Fibroblast of skin of right biceps (primary cell): ENCODE data around the gene SLC6A2.

Source experiments
- DNase-seq: peaks from one replicate; pipeline ENCODE4 v3.0.0-alpha.2; 2013

SLC6A2 gene

DNA sequence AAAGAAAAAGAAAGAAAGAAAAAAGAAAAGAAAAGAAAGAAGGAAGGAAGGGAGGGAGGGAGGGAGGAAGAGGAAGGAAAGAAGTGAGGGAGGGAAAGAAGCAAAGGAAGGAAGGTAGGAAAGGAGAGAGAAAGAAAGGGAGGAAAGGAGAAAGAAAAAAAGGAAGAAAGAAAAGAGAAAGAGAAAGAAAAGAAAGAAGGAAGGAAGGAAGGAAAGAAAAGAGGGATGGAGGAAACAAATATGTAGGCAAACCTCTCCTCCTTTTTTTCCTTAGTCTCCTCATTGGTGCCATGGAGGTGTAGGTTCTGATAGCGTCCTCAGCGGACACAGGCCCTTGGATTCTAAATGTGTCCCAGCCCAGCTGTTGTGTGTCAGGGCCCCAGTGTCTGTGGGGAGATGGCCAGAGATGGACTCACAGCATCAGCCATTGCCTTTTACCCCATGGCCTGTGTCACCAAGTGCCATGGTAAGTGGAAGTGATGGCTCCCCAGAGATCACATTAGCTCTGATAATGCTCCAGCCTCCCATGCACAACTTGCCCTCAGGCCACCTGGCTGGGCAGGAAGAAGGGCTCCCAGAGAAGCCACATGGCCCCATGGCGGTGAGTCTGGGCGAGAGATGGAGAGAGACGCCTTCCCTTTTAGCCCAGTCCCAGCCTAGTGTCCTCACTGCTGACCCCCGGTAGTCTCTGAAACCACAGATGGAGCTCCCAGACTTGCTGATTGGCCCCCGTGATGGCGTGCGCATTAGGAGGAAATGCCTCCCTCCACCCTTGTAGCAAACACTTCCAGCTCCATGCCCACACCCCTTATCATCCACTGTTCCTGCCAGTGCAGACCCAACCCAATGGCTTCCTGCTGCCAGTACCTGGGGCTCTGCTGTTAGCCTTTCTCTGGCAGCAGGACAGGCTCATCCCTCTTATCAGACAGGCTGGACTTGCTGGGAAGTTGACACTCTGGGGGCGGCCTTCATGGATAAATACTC is 3.7 kb upstream of the SLC6A2 start:
- no peak for DNase-seq

DNA sequence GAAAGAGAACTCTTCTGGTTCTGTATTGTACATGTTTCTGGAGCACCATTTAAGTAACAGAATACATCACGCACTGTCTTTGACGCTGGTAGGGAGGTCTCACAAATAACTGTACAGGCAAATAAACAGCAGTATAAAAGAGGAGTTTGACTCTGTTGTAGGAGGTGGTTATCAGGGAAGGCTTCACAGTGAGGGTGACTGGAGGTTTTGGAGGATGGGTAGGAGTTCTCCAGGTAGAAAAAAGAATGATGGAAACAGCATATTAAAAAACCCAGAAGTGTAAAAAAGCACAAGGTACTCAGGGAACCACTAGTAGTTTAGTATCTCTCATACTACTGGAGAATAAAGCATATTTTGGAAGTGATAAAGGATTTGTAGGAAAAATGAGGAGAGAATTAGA is 2.7 kb upstream of the SLC6A2 start:
- DNase-seq = no peak

DNA sequence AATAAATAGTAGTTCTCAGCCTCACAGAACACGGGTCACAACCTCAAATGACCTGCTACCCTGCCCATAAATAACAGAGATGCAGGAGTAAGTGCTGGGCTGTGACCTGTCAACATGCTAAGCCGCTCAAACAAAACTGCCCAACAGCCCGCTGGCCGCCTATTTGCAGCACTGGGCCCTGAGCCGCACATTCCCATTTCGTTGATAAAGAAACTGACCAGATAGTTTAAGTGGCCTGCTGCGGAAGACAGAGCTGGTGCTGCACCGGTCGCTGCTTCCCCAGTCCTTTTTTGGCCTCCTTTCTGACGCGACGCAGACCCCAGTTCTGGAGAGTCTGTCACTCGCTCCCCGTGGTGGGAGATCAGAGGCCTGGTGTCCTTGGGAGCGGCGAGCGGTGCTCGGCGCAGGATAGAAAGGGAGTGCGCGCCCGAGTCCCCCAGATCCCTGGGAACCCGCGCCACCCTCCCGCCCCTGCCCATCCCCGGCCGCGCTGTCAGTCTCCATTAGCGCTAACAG is 349 bp upstream of the SLC6A2 start:
- DNase-seq = no peak

DNA sequence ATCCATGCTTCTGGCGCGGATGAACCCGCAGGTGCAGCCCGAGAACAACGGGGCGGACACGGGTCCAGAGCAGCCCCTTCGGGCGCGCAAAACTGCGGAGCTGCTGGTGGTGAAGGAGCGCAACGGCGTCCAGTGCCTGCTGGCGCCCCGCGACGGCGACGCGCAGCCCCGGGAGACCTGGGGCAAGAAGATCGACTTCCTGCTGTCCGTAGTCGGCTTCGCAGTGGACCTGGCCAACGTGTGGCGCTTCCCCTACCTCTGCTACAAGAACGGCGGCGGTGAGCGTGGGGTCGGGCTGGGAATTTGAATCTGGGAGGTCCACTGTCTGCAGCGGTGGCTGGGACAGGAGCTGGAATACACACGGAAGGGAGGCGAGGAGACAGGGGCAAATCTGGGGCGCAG is 904 bp downstream of the SLC6A2 start:
- DNase-seq = no peak

- DNase-seq = no peak
Observed at GRCh38 chr16:55657616-55658015, 1.8 kb downstream of the SLC6A2 start.

GRCh38 chr16:55658898-55659420 is 3.2 kb downstream of the SLC6A2 start:
- no peak for DNase-seq

DNA sequence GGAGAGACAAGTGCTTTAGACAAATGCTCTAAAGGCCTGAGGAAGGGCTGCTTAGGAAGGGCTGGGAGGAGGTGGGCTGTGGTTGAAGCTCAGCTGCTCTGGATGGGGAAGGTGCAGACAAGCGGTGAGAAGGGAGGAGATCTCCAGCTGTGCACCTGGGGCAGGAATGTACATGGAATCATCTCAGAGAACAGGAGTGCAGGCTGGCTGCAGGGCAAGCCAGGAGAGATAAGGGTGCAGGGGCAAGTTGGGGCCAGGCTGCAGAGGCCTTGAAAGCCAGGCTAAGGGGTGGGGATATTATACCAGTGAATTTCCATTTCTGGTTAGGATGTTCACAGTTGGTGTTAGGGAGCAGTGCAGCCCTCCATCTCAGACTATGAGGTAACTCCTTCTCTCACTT is 4.2 kb downstream of the SLC6A2 start:
- DNase-seq = no peak

DNA sequence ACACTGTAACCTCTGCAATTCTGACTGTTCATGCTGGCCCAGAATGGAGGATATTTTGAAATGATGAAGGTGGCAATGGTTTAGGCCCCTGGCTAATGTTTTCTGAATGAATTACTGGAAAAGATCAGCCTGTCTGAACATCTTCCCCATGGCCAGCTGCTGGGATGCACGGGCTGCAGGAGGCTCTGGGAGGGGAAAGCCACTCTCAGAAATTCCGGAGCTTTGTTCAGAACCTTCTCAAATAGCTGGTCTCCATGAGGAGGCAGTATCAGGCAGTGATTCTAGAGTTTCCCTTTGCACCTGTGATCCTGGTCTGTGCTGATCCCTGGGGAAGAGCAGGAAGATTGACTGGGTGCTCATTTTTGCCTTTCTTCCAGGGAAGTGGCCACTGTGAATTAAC is 5.0 kb downstream of the SLC6A2 start:
- DNase-seq = no peak

GRCh38 chr16:55661941-55662643 is 6.3 kb downstream of the SLC6A2 start:
- peak; percentile 57 for DNase-seq

- peak; percentile 56 for DNase-seq
Observed at GRCh38 chr16:55662644-55663031, 6.8 kb downstream of the SLC6A2 start.

GRCh38 chr16:55663225-55663624 is 7.4 kb downstream of the SLC6A2 start:
- DNase-seq = no peak

DNA sequence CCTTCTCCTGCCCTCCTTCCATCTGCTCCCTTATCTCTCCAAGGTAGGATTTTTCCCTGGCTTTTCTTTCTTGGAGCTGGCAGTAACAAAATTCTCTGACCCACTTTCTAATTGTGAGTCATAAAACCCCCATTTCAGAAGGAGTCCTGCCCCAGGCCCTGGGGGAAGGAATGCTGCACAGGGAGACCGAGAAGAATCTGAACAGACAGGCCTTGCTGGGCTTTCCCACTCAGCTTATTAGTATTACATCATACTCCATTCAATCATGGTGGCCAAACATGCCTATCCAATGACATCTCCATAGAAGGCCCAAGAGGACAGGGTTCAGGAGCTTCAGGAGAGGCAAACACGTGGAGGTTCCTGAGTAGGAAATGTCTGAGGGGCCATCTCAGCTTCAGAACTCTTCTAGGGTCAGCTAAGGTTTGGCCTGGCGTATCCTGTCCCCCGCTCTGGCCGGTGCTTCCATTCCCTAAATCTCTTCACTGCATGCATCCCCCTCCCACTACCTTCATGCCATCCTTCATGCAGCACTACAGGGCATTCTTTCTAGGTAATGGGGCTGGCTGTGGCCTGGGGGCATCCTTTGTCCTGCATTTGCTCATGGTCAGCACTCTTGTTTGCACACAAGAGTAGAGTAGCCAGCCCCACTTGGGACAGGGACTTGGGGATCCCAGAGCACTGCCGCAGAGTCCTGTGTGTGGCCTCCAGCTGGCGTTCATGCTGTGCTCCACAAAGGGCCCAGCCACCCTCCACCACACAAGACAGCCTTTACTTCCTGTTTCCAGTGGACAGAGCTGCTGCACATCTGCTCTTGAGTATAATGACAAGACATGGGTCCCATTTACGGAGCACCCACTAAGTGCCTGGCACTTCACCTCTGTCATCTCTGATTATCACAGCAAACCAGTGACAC is 8.2 kb downstream of the SLC6A2 start:
- peak; percentile 68 for DNase-seq

DNA sequence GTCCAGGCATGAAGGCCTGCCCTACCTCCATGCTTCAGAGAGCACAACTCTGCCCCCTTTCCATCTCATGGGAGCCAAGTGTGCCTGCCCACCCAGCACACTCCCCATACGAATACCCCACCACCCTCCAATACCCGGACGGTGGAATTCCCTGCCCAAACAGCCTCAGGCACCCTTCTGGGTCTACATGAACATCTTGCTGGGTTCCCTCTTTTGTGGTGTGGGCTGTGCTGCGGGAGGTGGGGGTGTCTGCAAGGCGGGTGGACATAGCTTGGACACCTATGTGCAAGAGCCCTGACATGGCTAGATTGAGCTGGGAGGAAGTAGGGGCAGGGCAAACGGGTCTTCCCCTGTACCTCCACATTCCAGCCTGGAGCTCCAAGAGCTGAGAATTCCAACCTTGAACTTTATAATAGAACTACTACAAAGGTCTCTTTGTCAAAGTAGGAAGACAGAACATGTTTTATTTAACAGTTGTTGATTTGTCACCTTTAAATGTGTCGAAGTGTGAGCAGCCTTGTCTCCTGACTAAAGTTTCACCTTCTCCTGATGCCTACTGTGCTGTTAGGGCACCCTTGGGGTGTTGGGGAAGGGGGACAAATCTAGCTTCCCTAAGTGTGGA is 9.1 kb downstream of the SLC6A2 start:
- DNase-seq = no peak

DNA sequence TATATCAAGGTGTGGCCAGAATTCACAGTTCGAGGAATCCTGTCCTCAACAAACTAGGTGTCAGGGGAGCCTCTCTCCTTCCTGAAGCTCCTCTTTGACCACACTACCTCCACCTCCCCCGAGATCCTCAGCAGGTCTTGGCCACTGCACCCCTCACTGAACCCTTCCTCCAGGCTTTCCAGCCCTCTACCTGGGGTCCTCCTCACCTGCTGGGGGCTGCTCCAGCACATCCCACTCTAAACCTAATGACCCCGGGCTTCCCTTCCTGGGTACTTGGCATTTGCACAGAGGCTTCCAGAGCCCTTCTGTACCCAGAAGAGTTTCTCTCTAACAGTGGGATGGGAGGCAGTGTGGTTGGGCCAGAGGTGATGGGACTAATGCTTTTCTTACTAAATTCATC is 9.7 kb downstream of the SLC6A2 start:
- DNase-seq = no peak

DNA sequence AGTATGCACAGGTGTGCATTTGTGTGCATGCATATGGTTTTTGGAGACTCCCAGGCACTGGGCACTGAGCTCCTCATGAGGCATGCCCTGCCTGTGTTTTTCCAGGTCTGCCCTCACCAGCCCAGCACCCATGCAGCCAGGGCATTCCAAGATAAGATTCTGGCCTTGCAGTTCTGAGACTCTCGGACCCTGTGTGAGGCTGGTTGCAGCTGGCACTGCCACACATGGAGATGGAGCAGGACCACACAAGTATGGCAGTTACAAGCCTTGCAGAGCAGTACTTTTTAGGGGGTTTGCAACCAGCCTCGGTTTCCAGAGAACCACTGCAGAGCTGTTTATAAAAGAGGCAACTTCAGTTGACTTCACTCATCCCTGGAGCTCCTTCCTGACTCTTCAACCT is 10.2 kb downstream of the SLC6A2 start:
- no peak for DNase-seq

GRCh38 chr16:55667753-55668152 is 12.0 kb downstream of the SLC6A2 start:
- no peak for DNase-seq

GRCh38 chr16:55668340-55669281 is 12.8 kb downstream of the SLC6A2 start:
- DNase-seq = peak; percentile 34

DNA sequence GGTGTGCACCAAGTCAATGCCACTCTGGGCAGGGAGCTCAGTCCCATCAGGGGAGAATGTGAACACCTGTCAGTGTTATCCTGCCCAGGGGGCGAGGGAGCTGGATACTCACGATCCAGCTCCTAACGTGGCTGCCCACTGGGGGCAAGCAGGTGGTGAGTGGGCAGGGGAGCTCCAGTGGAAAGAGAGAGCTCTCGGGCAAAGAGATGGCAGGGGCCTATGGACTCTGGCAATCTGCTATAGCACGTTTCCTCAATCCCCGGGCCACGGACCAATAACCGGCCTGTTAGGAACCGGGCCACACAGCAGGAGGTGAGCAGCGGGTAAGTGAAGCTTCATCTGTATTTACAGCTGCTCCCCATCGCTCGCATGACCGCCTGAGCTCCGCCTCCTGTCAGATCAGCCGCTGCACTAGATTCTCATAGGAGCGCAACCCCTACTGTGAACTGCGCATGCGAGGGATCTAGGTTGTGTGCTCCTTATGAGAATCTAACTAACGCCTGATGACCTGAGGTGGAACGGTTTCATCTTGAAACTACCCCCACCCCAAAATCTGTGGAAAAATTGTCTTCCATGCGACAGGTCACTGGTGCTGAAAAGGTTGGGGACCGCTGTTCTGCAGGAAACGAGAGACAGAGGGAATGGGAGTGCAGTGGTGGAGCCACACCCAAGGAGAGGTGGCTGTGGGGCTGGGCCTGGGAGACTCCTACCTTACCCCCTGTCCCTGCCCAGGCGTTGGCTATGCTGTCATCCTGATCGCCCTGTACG is 15.6 kb downstream of the SLC6A2 start:
- no peak for DNase-seq

- no peak for DNase-seq
Observed at GRCh38 chr16:55671974-55672280, 16.1 kb downstream of the SLC6A2 start.

DNA sequence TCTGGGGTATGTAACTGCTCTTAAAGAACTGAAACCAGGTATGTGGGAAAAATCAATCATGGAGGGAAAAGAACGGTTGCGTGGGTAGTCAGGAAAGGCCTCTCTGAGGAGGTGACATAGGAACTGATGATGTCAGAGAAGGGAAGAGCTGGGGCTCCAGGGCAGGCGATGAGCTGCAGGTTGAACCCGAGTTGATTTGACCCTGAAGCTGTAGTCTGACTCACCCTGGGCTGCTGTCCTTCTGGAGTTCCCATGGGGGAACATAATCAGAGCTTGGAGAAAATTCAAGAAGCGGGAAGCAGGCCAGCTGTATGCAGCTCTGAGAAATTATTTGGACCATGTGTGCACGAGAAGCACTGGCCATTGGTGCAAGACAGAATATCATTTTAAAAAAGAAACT is 16.7 kb downstream of the SLC6A2 start:
- DNase-seq = peak; percentile 57
